GM21515 (cell line): ENCODE data around the gene PRRC2A.

Experiments used
- ATAC-seq: cut with Tn5 transposase; IDR thresholded peaks from one replicate; pipeline ENCODE4 v1.9.1; 2021; ENCODE audit not compliant: unreplicated experiment

The PRRC2A gene

DNA sequence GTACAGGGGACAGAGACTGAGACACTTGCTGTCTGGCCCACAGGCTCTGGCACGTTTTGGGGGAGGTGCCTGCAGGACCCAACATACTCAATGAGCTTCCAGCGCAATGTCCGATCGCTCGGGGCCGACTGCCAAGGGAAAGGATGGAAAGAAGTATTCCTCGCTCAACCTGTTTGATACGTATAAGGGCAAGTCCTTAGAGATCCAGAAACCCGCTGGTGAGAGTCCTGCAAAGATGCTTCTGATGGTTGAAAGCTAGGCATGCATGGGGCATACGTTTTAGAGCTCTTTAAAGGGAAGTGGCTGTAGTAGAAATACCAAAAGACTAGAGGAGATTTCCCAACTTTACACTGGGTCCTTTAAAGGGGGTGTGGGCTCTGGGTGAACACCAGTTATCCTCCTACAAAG is 2.2 kb downstream of the PRRC2A start:
- no peak for ATAC-seq

DNA sequence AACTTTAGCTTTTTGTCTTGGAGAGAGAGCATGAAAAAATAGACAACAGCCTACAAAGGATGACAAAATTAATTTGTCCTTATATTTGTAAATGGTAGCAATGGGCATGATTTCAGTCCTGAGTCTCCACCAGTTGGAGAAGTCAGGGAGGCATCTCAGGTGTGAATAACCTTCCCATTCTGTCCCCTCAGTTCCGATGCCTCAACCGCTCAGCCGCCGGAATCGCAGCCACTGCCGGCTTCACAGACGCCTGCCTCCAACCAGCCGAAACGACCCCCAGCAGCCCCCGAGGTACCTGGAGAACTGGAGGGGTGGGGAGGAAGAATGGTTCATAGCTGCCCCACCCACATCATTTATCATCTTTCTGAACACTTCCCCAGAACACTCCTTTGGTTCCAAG is 3.6 kb downstream of the PRRC2A start:
- ATAC-seq = no peak

DNA sequence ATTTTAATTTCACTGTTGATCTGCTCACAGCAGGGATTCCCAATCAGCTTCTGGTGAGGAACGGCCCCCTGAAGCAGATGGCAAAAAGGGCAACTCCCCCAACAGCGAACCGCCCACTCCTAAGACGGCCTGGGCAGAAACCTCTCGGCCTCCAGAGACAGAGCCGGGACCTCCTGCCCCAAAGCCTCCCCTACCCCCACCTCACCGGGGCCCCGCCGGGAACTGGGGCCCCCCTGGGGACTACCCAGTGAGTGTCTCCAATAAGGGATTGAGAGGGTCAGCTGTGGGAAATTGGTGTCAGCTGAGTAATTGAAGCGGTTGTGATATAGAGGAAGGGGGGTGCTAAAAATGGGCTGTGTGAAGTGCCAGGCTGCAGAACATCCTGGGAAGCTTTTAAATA is 6.4 kb downstream of the PRRC2A start:
- no peak for ATAC-seq

DNA sequence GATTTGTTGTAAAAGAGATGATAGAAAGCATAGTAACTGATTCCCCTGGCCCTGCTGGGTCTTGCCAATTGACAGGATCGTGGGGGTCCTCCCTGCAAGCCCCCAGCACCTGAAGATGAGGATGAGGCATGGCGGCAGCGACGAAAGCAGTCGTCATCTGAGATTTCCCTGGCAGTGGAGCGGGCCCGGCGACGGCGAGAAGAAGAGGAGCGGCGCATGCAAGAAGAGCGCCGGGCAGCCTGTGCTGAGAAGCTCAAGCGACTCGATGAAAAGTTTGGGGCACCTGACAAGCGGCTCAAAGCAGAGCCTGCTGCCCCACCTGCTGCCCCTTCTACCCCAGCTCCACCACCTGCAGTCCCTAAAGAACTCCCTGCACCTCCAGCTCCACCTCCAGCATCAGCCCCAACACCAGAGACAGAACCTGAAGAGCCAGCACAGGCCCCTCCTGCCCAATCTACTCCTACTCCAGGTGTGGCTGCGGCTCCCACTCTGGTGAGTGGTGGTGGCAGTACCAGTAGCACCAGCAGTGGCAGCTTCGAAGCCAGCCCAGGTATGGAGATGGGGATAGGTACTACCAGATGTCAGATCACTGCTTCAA is 7.3 kb downstream of the PRRC2A start:
- ATAC-seq = no peak

DNA sequence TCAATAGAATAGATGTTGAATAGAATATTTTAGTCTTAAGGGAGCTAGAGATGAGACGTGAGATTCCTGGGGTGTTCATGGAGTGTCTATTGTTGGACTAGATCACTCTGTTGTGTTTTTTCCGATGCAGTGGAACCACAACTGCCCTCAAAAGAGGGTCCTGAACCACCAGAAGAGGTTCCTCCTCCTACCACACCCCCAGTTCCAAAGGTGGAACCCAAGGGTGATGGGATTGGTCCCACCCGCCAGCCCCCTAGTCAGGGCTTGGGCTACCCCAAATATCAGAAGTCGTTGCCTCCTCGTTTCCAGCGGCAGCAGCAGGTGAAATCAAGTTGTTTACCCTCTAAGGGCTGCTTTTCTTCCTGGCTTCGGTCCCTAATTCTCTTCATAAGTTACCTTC is 8.5 kb downstream of the PRRC2A start:
- ATAC-seq = no peak

DNA sequence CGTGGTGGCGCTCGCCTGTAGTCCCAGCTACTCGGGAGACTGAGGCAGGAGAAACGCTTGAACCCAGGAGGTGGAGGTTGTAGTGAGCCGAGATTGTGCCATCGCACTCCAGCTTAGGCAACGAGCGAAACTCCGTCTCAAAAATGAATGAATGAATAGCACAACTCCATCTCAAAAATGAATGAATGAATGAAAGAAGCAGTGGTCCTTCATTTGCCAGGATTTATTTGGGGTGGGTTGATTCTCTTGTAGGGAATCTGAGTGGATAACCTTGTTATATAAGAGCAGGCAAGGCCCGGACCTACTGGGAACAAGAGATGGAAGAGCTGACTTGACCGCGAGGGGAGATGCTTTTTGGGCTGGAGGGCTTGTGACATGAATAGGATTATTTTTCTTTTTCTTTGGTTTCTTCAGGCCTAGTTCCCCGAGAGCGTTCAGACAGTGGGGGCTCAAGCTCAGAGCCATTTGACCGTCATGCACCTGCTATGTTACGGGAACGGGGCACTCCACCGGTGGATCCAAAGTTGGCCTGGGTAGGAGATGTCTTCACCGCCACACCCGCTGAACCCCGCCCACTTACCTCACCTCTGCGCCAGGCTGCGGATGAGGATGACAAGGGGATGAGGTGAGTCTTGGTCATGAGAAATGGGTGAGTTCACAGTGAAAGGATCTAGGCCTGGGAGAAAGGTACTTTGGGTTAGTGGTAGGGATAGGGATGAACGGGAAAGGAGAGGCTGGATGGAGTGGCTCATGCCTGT is 9.8 kb downstream of the PRRC2A start:
- ATAC-seq = no peak

DNA sequence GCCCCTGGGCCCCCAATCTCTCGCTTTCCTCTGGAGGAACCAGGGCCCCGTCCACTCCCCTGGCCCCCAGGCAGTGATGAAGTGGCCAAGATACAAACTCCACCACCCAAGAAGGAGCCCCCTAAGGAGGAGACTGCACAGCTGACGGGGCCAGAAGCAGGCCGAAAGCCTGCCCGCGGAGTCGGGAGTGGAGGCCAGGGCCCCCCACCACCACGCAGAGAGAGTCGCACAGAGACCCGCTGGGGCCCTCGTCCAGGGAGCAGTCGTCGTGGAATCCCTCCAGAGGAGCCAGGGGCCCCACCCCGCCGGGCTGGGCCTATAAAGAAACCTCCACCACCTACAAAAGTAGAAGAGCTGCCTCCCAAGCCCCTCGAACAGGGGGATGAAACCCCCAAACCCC is 10.7 kb downstream of the PRRC2A start:
- ATAC-seq = no peak

DNA sequence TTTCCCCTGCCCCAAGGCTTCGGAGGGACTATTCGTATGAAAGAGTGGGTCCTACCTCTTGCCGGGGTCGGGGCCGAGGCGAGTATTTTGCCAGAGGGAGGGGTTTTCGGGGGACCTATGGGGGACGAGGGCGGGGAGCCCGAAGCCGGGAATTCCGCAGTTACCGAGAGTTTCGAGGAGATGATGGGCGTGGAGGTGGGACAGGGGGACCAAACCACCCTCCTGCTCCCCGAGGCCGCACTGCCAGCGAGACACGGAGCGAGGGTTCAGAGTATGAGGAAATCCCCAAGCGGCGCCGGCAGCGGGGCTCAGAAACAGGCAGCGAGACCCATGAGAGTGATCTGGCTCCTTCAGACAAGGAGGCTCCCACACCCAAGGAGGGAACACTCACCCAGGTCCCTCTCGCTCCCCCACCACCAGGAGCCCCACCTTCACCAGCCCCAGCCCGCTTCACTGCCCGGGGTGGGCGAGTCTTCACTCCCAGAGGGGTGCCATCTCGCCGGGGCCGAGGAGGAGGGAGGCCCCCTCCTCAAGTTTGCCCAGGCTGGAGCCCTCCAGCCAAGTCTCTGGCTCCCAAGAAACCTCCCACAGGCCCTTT is 11.3 kb downstream of the PRRC2A start:
- no peak for ATAC-seq

DNA sequence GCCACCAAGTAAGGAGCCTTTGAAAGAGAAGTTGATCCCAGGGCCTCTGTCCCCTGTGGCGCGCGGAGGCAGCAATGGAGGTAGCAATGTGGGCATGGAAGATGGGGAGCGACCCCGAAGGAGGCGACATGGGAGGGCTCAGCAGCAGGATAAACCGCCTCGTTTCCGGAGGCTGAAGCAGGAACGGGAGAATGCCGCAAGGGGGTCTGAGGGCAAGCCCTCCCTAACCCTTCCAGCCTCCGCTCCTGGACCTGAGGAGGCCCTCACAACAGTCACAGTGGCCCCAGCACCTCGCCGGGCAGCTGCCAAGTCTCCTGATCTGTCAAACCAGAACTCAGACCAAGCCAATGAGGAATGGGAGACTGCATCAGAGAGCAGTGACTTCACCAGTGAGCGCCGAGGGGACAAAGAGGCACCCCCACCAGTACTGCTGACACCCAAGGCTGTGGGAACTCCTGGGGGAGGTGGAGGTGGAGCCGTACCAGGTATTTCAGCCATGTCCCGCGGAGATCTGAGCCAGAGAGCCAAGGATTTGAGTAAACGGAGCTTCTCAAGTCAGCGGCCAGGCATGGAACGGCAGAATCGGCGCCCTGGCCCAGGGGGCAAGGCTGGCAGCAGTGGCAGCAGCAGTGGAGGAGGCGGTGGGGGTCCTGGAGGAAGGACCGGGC is 11.9 kb downstream of the PRRC2A start:
- no peak for ATAC-seq

DNA sequence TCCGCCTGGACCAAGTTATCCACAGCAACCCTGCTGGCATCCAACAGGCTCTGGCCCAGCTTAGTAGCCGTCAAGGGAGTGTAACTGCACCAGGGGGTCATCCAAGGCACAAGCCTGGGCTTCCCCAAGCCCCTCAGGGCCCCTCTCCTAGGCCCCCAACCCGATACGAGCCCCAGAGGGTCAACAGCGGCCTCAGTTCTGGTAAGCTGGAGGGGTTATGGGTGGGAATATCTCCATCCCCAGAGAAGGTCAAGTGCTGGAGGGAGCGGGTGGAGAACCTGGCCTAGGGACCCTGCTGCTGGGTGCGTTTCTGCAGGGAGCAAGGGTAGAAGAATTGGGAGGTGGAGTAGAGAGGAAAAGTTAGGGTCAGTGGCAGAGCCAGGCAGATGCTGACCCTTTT is 12.9 kb downstream of the PRRC2A start:
- no peak for ATAC-seq

DNA sequence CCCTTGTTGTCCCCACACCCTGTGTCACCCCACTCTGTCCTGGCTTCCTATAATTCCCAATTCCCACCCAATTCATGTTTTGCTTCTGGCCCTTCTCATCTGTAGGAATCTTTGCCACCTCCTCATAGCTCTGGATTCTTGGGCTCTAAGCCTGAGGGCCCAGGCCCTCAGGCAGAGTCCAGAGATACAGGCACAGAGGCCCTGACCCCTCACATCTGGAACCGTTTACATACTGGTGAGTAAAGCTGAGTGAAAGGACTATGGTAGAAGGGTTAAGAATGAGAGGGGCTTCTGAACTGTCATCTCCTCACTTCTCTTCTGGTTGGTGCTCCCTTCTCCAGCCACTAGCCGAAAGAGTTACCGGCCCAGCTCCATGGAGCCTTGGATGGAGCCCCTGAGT is 13.6 kb downstream of the PRRC2A start:
- ATAC-seq = no peak

DNA sequence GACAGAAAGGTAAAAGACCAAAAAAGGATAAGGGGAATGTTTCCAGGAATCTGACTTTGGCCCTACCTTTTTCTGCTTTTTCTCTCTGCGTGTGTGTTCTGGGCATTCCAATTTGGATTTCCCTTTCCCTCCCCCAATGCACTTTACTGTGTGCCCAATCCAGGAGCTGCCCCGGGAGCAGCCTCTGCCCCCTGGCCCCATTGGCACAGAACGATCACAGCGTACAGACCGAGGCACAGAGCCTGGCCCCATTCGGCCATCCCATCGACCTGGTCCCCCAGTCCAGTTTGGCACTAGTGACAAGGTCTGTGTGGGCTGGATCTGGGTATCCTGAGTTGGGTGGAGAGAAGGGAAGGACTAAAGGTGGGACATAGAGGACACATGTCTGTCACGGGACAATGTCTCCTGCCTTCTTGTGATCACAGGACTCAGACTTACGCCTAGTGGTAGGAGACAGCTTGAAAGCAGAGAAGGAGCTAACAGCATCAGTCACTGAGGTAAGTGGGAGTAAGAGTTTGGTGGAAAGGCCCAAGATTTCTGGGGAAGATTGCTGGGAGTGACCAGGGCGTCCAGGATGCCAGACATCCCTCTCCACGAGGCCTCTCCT is 14.6 kb downstream of the PRRC2A start:
- no peak for ATAC-seq

DNA sequence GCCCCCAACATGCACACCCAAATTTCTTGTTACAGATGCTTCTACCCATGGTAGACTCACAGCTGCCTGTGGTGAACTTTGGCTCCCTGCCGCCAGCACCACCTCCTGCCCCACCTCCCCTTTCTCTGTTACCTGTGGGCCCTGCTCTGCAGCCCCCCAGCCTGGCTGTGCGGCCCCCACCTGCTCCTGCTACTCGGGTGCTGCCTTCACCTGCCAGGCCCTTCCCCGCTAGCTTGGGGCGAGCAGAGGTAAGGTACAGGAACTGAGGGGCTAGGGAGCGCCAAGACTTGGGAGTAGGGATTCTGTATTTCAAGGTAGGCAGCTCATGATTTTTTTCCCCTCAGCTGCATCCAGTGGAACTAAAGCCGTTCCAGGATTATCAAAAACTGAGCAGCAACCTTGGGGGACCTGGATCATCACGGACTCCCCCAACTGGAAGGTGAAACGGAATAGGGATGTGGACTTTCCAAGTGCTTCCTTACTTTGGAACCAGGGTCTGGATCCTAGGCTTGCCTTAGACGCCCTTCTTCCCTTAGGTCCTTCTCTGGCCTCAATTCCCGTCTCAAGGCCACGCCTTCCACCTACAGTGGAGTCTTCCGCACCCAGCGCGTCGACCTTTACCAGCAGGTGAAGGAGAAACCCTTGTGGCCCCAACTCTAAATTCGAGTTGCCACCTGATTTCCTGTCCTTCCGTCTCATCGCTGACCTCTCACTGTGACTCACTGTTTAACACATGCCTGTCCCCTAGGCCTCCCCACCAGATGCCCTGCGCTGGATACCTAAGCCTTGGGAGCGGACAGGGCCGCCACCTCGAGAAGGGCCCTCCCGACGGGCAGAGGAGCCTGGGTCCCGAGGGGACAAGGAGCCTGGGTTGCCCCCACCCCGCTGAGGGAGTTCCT is 16.4 kb downstream of the PRRC2A start:
- ATAC-seq = no peak

DNA sequence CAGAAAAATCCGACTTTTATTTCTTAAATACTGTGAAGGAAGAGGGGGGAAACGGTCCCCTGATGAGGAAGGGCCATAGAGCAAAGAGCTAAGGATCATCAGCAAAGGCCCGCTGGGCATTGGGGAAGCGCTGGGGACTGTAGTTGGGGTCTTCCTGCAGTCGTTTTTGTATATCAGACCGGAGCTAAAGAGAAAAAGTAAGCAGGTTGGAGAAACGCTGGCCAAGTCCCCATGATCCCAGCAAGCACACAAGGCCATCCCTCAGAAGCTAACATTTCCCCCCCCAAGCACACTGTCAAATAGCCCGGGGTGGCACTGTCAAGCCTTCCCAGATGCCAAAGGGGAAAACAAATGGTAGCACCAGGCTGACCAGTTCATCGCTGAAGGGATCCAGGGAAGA is 18.5 kb downstream of the PRRC2A start:
- no peak for ATAC-seq

DNA sequence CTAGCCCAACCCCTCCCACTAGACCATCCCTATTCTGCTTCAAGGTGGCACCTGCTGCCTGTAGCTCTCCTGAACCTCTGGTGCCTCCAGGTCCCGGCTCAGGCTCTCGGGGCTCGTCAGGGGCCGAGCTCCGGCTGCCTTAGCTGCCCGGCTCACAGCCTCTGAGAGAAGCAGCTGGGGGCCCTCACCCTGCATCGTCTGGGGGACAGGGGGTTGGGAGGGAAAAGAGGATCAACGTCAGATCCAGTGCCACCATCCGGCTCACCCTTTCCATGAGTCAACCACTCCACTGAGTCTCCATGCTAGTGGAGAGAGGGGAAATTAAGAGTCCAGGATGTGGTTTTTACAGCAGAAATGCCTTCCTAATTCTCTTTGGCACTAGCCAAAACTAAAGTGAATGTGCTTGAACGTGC is 18.9 kb downstream of the PRRC2A start:
- ATAC-seq = no peak

DNA sequence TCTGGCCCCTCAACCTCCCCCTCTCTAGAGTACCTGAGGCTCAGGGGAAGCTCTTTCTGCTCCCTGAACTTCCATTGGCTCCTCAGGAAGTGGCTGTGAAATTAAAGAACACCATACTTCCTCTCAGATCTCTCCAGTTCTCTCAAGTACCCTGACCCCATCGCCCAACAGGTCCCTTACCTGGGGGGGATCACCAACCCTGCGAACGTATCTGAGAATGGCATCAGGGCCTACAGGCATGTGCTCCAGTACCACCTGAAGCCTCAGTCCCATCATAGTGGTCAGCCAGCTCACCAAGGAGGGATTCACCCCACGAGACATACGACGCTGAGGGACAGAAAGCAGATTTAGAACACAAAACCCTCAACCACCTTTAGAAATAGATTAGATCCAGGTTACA is 20.1 kb downstream of the PRRC2A start:
- ATAC-seq = no peak

DNA sequence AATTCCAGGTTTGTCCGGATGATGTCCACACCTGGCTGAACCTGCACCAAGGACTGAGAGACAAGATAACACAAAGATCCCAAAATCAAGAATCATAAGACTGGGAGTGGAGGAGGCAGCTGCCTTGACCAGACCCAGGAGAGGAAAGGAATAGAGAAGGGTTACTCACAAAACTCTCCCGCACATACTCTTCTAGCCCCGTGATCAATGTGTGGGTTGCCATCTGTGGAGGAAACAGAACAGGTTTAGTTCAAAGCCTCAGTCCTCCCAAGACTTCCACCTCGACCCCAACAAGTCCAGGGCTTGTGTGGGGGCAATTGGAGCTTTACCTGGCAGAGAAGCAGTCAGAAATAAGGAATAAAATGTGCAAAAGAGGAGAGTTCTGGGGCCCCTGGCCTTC is 20.9 kb downstream of the PRRC2A start:
- ATAC-seq = no peak

DNA sequence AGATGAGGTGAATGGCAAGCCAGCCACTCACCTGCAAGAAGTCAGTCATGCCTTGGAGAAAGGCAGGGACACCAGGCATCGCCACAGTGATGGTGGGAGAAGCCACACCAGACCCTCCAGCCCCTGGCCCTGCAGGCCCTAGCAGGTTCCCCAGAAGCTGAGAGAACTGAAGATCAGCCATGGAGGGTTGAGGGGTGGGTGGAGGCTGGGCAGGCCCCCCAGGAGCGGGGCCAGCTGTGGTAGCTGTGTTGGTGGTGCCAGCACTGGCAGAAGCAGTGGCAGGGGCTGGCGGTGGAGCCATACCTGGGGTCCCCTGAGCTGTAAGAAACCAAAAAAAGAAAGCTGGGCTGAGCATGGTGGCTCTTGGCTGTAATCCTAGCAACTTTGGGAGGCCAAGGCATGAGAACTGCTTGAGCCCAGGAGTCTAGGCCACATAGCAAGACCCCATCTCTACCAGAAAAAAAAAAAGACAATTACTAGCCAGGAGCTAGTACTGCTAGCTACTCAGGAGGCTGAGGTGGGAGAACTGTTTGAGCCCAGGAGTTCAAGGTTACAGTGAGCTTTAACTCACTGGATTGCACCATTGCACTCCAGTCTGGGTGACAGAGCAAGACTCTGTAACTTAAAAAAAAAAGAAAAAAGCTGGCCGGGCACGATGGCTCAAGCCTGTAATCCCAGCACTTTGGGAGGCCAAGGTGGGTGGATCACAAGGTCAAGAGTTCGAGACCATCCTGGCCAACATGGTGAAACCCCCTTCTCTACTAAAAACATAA is 22.5 kb downstream of the PRRC2A start:
- no peak for ATAC-seq

DNA sequence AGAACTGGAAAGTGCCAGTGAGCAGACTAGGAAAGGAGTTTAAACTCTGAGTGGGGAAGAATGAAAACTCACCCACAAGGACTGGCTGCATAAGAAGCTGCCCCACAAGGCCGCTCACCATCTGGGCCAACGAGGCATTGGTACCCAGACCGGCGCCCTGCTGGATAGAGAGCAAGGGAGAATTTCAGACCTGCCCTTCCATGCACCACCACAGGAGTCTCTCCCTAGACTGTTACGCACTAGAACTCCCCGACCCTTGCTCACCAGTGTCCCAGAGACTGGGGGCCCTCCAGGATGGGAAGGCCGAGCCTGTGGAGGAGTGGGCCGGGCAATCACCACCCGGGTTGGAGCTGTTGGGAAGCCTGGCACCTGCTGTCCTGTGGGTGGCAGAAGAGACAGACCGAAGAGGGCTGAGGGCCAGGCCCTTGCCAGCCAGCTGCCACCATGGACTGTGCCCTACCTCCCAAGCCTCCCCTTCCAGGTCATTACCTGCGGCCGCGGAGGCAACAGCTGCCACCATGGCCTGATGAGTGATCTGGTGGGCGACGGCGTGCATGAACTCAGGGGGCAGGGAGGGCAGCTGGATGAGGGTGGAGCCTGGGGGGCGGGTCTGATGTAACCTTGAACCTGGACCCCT is 23.4 kb downstream of the PRRC2A start:
- ATAC-seq = no peak
